Glomerular visceral epithelial cell (primary cell): ENCODE data around the gene CCNB2.
"Not testable (repeated sequence)": the region's sequence is repeated elsewhere in the genome, so short reads cannot be mapped to it uniquely, and the experiment has no call there.

Experiments
- DNase-seq: peaks from one replicate; pipeline ENCODE4 v3.0.0-alpha.2; 2016; ENCODE audit errors: extremely low spot score

The CCNB2 gene

GRCh38 chr15:59133929-59134427, 29.0 kb downstream of the CCNB2 start:
- DNase-seq, result no peak

- no peak for DNase-seq
Observed at GRCh38 chr15:59137566-59137965, 32.6 kb downstream of the CCNB2 start.

GRCh38 chr15:59138243-59138642, 33.3 kb downstream of the CCNB2 start:
- peak; percentile 43 for DNase-seq

GRCh38 chr15:59140422-59141226, 35.7 kb downstream of the CCNB2 start:
- no peak for DNase-seq

- DNase-seq, result no peak
Observed at GRCh38 chr15:59143281-59143680, 38.3 kb downstream of the CCNB2 start.

GRCh38 chr15:59144594-59144993, 39.6 kb downstream of the CCNB2 start:
- DNase-seq, result not testable (repeated sequence)

GRCh38 chr15:59147666-59148065, 42.7 kb downstream of the CCNB2 start:
- no peak for DNase-seq

GRCh38 chr15:59148153-59148833, 43.3 kb downstream of the CCNB2 start:
- DNase-seq, result no peak

GRCh38 chr15:59150185-59150584, 45.2 kb downstream of the CCNB2 start:
- DNase-seq, result no peak

- DNase-seq, result no peak
Observed at GRCh38 chr15:59152694-59153450, 47.9 kb downstream of the CCNB2 start.

GRCh38 chr15:59153466-59153865, 48.5 kb downstream of the CCNB2 start:
- DNase-seq, result no peak

GRCh38 chr15:59154243-59154642, 49.3 kb downstream of the CCNB2 start:
- no peak for DNase-seq

GRCh38 chr15:59155431-59155830, 50.5 kb downstream of the CCNB2 start:
- DNase-seq, result no peak

GRCh38 chr15:59157396-59157795, 52.5 kb downstream of the CCNB2 start:
- DNase-seq, result no peak

GRCh38 chr15:59157840-59158700, 53.1 kb downstream of the CCNB2 start:
- no peak for DNase-seq

GRCh38 chr15:59158701-59159034, 53.7 kb downstream of the CCNB2 start:
- DNase-seq, result no peak

- no peak for DNase-seq
Observed at GRCh38 chr15:59159210-59159609, 54.3 kb downstream of the CCNB2 start.

- DNase-seq, result no peak
Observed at GRCh38 chr15:59160880-59161593, 56.1 kb downstream of the CCNB2 start.

GRCh38 chr15:59162080-59162479, 57.1 kb downstream of the CCNB2 start:
- not testable (repeated sequence) for DNase-seq

- DNase-seq, result no peak
Observed at GRCh38 chr15:59165726-59166125, 60.8 kb downstream of the CCNB2 start.

- DNase-seq, result no peak
Observed at GRCh38 chr15:59166166-59166565, 61.2 kb downstream of the CCNB2 start.
